GM19351 (cell line): Measurements from ENCODE around the gene EZR.

Experiments used
- ATAC-seq: cut with Tn5 transposase; IDR thresholded peaks from one replicate; pipeline ENCODE4 v1.9.1; 2021; ENCODE audit warnings: mild to moderate bottlenecking, moderate library complexity; ENCODE audit not compliant: unreplicated experiment

EZR gene

GRCh38 chr6:158737710-158738615 is 81.2 kb downstream of the EZR start:
- no peak for ATAC-seq

DNA sequence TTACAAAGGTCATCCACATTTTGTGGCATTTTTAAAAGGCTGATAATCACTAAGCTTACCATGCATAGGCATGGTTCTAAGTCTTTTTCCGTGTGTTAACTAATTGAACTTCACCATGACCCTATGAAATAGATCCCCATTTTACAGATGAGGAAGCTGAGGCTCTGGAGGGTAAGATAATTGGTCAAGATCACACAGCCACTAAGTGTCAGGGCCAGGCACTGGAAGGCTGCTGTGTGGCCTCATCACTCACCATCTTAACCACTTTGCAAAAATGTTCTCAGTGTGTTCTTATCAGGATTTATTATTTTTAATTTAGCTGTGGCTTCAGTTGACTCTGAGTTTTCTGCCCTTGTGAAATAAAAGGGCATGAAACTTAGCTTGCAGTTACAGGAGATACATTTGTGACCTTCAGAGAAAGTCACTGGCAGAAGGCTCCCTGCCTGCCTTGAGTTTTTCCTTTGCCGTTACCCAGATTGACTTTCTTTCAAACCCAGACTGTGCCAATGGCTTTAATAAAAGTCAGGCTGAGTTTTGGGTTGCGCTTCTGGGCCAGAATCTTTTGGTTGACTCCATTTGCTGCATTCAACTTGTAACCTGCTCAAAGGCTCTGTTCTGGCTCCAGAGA is 82.0 kb downstream of the EZR start:
- no peak for ATAC-seq

DNA sequence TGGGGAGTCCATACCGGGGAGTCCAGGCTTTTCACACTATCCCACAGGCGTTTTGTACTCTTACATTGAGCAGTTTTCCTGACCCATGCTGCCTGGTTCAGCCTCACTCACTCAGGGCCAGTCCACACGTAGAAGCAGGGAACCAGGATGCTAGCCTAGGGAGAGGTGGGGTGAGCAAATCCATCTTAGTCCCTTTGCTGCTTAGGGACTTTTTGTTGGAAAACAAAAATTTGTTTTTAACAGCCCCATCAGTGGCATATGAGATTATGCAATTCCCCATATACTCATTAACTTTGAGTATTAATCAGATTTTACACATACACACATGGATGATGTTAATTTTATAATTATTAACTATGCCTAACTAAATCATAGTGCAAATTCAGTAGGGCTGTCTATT is 84.2 kb downstream of the EZR start:
- ATAC-seq: no peak

DNA sequence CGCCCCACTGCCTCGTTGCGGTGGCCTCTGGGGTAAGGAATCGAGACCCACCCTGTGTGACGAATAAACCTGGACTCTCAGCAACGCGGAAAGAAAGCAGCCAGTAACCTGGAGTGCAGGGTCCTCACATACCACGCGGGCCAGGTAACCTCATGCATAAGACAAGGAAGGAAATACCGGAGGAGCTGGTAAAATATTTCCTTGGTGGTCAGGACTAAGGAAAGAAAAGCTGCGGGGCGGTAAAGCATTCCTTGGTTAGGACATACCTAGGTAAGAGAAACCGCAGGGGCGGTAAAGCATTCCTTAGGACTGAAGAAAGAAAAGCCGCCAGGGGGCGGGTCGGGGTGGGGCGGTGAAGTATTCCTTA is 88.6 kb downstream of the EZR start:
- no peak for ATAC-seq

GRCh38 chr6:158729906-158730540 is 89.1 kb downstream of the EZR start:
- no peak for ATAC-seq

- ATAC-seq: no peak
Measured at GRCh38 chr6:158725704-158726103, 93.5 kb downstream of the EZR start.

GRCh38 chr6:158722176-158722729 is 96.9 kb downstream of the EZR start:
- no peak for ATAC-seq

DNA sequence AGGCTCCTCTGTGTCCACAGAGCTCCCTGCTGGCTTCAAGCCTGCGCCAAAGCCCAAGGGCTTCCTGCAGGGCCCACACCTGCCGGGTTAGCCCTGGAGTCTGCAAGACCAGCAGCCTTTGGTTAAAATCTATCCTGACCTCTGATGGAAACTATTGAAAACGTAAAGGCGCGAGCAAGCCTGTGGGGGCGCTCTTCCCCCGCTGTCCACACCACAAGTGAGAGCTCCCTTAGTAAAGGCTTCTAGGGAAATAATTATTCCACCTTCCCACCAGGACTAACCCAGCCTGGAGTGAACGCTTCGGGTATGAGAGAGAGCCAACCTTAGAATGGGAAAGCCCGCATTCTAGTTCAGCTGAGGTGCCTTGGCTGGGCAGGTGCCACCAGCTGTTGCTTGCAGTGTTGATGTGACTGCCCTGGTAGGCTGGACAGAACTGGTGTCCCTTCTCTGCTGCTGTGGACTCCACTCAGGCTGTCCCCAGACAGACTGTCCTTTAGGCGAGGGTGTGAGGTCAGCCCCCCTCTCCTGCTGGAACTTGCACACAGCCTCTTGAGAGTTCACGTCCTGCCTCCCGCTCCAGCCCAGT is 100.6 kb downstream of the EZR start:
- ATAC-seq: no peak

DNA sequence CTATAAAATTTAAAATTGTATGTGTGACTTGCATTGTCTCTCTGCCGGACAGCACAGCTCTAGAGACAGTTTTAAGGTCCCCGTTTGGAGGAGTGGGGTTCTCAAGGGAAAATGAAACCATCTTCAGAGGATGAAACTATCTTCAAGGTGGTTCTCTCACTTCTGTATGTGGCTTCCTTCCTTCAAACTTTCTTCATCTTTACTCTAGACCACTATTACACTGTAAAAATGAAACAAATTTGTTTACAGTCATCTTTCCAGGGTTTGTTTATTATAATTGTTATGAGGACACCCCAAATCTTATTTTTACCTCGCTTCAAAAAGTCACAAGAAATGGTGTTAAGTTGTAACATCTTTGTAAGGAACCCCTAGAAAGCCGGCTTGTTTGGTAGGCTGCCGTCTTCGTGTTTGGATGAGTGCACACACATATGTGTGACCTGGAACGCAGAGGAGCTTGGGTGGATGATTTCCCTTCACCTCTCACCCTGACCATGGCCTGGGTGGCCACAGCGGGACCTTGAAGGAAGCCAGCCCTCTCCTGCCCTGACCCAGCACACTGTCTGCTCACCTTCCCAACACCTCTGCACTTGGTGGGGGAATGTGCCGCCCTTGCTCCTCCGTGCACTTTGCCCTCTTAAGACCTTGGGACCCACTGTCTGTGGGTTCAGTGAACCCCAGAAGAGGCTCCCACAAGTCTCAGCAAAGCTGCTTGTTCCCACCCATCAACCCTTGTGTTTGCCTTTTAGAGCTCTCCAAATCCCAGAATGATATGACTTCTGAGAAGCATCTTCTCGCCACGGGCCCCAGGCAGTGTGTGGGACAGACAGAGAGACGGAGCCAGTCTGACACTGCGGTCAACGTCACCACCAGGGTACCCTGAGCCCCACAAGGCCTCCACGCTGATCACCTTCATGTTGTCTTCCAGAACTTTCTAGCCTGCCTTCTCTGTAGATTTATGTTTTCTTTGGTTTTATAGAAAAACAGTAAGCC is 101.5 kb downstream of the EZR start:
- peak; percentile 72 for ATAC-seq
